HCT116 (cell line): Measurements from ENCODE around the gene TMEM109. TPM values are rescaled to one million over a fixed set of nuclear protein-coding genes. Genes with fewer than 3 reads are reported as not detected.

ENCODE experiments used
- ATAC-seq: fragments of 200-7000 bp; cut with Tn5 transposase; 2 replicates; pipeline ENCODE4 v1.9.1; 2020; ENCODE audit warnings: mild to moderate bottlenecking, moderate library complexity
- BruUV-seq: library from RNA; stranded (reverse); fragments of 400-500 nt; replicated peaks from 2 replicates; lab custom pipeline; 2021; lab: Mats Ljungman, UMichigan
- CTCF ChIA-PET: fragments of 300-600 bp; sonication (Branson Sonifier 250); formaldehyde crosslinking; loops from one replicate; lab custom pipeline; 2021; ENCODE audit warnings: antibody characterized with exemption; lab: Charles Lee
- POLR2A ChIA-PET: fragments of 300-600, 350-600 bp; sonication (Branson Sonifier 250); formaldehyde crosslinking; loops from one replicate; lab custom pipeline; 2021; ENCODE audit warnings: antibody characterized with exemption; lab: Charles Lee
- RAD21 ChIA-PET, 2 experiments: fragments of 300-600 bp; sonication (Branson Sonifier 250); formaldehyde crosslinking; loops; one replicate each; lab custom pipeline; 2023; ENCODE audit warnings: low total read pairs in 2 of 2; ENCODE audit not compliant: uncharacterized antibody in 2 of 2, unreplicated experiment in 2 of 2, low non-redundant PET in 1 of 2; lab: Charles Lee
- DNase-seq: peaks from one replicate; pipeline ENCODE4 v3.0.0-alpha.2; 2010; ENCODE audit warnings: low read depth, low spot score
- H2AFZ ChIP-seq: fragments of 200-600 bp; shearing (Covaris generic), sonication (generic); 2 replicates; pipeline ENCODE4 v1.6.1; 2017; ENCODE audit warnings: low read depth, mixed run types, mixed read lengths, antibody characterized with exemption, low read length; ENCODE audit not compliant: poor library complexity, severe bottlenecking
- H3K27ac ChIP-seq: 2 replicates; pipeline ENCODE4 v1.5.1; 2012; ENCODE audit warnings: low read depth, low read length
- H3K27me3 ChIP-seq: fragments of 200-600 bp; sonication (generic); 2 replicates; pipeline ENCODE4 v1.6.1; 2016; ENCODE audit warnings: mixed run types, low read length, mixed read lengths; ENCODE audit not compliant: insufficient read depth
- H3K36me3 ChIP-seq, 2 experiments: fragments of 200-500 bp in 1 of 2; fragments of 200-600 bp in 1 of 2; sonication (Bioruptor generic) in 1 of 2; sonication (generic) in 1 of 2; 2 replicates each; pipeline versions ENCODE4 v1.5.1 to v1.6.1; 2014 to 2016; ENCODE audit warnings: low read length in 2 of 2, inconsistent platforms in 1 of 2, mixed read lengths in 1 of 2, mixed run types in 1 of 2; ENCODE audit not compliant: insufficient read depth in 2 of 2, control insufficient read depth in 1 of 2
- H3K4me1 ChIP-seq, 2 experiments: fragments of 200-600 bp in 1 of 2; sonication (generic) in 1 of 2; 2 replicates each; pipeline versions ENCODE4 v1.5.1 to v1.6.1; 2012 to 2017; ENCODE audit warnings: low read length in 2 of 2, inconsistent platforms in 1 of 2, mild to moderate bottlenecking in 1 of 2, mixed read lengths in 1 of 2, mixed run types in 1 of 2, moderate library complexity in 1 of 2; ENCODE audit not compliant: insufficient read depth in 2 of 2, control insufficient read depth in 1 of 2
- H3K4me2 ChIP-seq: fragments of 200-600 bp; sonication (generic); 2 replicates; pipeline ENCODE4 v1.6.1; 2017; ENCODE audit warnings: mixed run types, low read length, mixed read lengths
- H3K4me3 ChIP-seq, 2 experiments: fragments of 200-600 bp in 1 of 2; sonication (generic) in 1 of 2; replicated peaks in 1 of 2; 2 replicates each; pipeline ENCODE4 v1.5.1; 2011 to 2016; ENCODE audit warnings: low read length in 2 of 2, control low read depth in 1 of 2, low read depth in 1 of 2, mild to moderate bottlenecking in 1 of 2, mixed read lengths in 1 of 2, mixed run types in 1 of 2
- H3K79me2 ChIP-seq: fragments of 200-600 bp; sonication (generic); 2 replicates; pipeline ENCODE4 v1.6.1; 2017; ENCODE audit warnings: mild to moderate bottlenecking, mixed run types, low read length, moderate library complexity, mixed read lengths; ENCODE audit not compliant: insufficient read depth
- H3K9ac ChIP-seq: fragments of 200-600 bp; sonication (generic); 2 replicates; pipeline ENCODE4 v1.6.1; 2016; ENCODE audit warnings: low read length, mixed read lengths
- H3K9me2 ChIP-seq: fragments of 200-600 bp; sonication (generic), shearing (Covaris generic); 2 replicates; pipeline ENCODE4 v1.6.1; 2017; ENCODE audit warnings: mixed run types, mild to moderate bottlenecking, moderate library complexity; ENCODE audit not compliant: insufficient read depth
- H3K9me3 ChIP-seq, 2 experiments: fragments of 200-500 bp in 1 of 2; fragments of 200-600 bp in 1 of 2; sonication (Bioruptor generic) in 1 of 2; sonication (generic) in 1 of 2; 2 replicates each; pipeline ENCODE4 v1.6.1; 2014 to 2017; ENCODE audit warnings: low read length in 2 of 2, mixed read lengths in 2 of 2, inconsistent platforms in 1 of 2, low read depth in 1 of 2, mild to moderate bottlenecking in 1 of 2, mixed run types in 1 of 2, moderate library complexity in 1 of 2; ENCODE audit not compliant: control insufficient read depth in 1 of 2, insufficient read depth in 1 of 2
- H4K20me1 ChIP-seq: fragments of 200-600 bp; sonication (generic), shearing (Covaris generic); 2 replicates; pipeline ENCODE4 v1.6.1; 2017; ENCODE audit warnings: mixed run types, mild to moderate bottlenecking, moderate library complexity; ENCODE audit not compliant: insufficient read depth
- ATF3 ChIP-seq: IDR thresholded peaks from 2 replicates; pipeline ENCODE4 v1.6.1; 2012
- CBX3 ChIP-seq: IDR thresholded peaks from 2 replicates; pipeline ENCODE4 v1.6.1; 2012; ENCODE audit warnings: low read depth
- CEBPB ChIP-seq: IDR thresholded peaks from 2 replicates; pipeline ENCODE4 v1.6.1; 2012; ENCODE audit warnings: low read depth
- CTCF ChIP-seq, 3 experiments: fragments of 200-600 bp in 1 of 3; sonication (generic) in 1 of 3; IDR thresholded peaks in 2 of 3; conservative IDR thresholded peaks in 1 of 3; 2 replicates each; pipeline ENCODE4 v1.5.1; 2012 to 2017; ENCODE audit warnings: low read depth in 2 of 3, low read length in 2 of 3, antibody characterized with exemption in 1 of 3, borderline replicate concordance in 1 of 3, control low read depth in 1 of 3, mild to moderate bottlenecking in 1 of 3, mixed read lengths in 1 of 3, mixed run types in 1 of 3, moderate library complexity in 1 of 3; ENCODE audit not compliant: insufficient read depth in 1 of 3
- EZH2 ChIP-seq: fragments of 200-600 bp; sonication (generic); IDR thresholded peaks from 2 replicates; pipeline ENCODE4 v1.6.1; 2017; ENCODE audit warnings: antibody characterized with exemption, mixed run types
- EZH2phosphoT487 ChIP-seq: fragments of 200-600 bp; IDR thresholded peaks from 2 replicates; pipeline ENCODE4 v1.6.1; 2018; ENCODE audit warnings: antibody characterized with exemption, borderline replicate concordance
- FOSL1 ChIP-seq: IDR thresholded peaks from 2 replicates; pipeline ENCODE4 v1.6.1; 2012; ENCODE audit warnings: low read depth
- JUND ChIP-seq: IDR thresholded peaks from 2 replicates; pipeline ENCODE4 v1.6.1; 2012
- MAX ChIP-seq: IDR thresholded peaks from 2 replicates; pipeline ENCODE4 v1.6.1; 2012
- POLR2AphosphoS5 ChIP-seq: IDR thresholded peaks from 2 replicates; pipeline ENCODE4 v1.6.1; 2011; ENCODE audit warnings: mild to moderate bottlenecking, low read depth, low read length, moderate library complexity
- RAD21 ChIP-seq: IDR thresholded peaks from 2 replicates; pipeline ENCODE4 v1.6.1; 2012; ENCODE audit warnings: low read depth, mild to moderate bottlenecking
- REST ChIP-seq: IDR thresholded peaks from 2 replicates; pipeline ENCODE4 v1.6.1; 2012; ENCODE audit warnings: low read depth
- SIN3A ChIP-seq: IDR thresholded peaks from 2 replicates; pipeline ENCODE4 v1.6.1; 2012; ENCODE audit warnings: low read depth
- SP1 ChIP-seq: IDR thresholded peaks from 2 replicates; pipeline ENCODE4 v1.6.1; 2012; ENCODE audit warnings: low read depth
- TCF7L2 ChIP-seq: IDR thresholded peaks from 2 replicates; pipeline ENCODE4 v1.7.0; 2011; ENCODE audit warnings: borderline replicate concordance, inconsistent platforms; ENCODE audit not compliant: insufficient read depth, insufficient read length; ENCODE audit errors: extremely low read depth
- YY1 ChIP-seq: IDR thresholded peaks from 2 replicates; pipeline ENCODE4 v1.6.1; 2011; ENCODE audit warnings: low read length, low read depth, moderate library complexity, mild to moderate bottlenecking; ENCODE audit not compliant: insufficient replicate concordance; ENCODE audit errors: extremely low read depth
- ZBTB33 ChIP-seq: IDR thresholded peaks from 2 replicates; pipeline ENCODE4 v1.6.1; 2011; ENCODE audit warnings: mild to moderate bottlenecking, low read length, moderate library complexity; ENCODE audit not compliant: insufficient replicate concordance; ENCODE audit errors: extremely low read depth
- ZFX ChIP-seq: fragments of 450-650 bp; IDR thresholded peaks from 2 replicates; pipeline ENCODE4 v1.6.1; 2017
- ZNF274 ChIP-seq: fragments of 200-500 bp; sonication (Bioruptor generic); IDR thresholded peaks from 2 replicates; pipeline ENCODE4 v1.6.1; 2014; ENCODE audit warnings: mild to moderate bottlenecking, low read depth, low read length, inconsistent platforms
- intact Hi-C: fragments of 100-400 bp; cut with micrococcal nuclease; formaldehyde crosslinking; loops from 2 replicates; pipeline ENCODE4 v1.10.0; 2022
- total RNA-seq: library from RNA; stranded (reverse); gene quantifications from one replicate; pipeline ENCODE4 v1.2.1, GENCODE V29; 2021; ENCODE audit not compliant: unreplicated experiment

Gene TMEM109
- total RNA-seq, 1 experiment from 2014 or later: 44.4 TPM

- Histone ChIP-seq H3K27ac (no peak overlapping the region), H4K20me1 (peaks cover 7% of the 10 kb centered on the region), H3K36me3 (peaks cover 58 to 71% of the 10 kb centered on the region in 2 experiments), H3K27me3 (no peaks in the 10 kb centered on the region), H3K79me2 (peaks cover 43% of the 10 kb centered on the region), H3K9ac (no peak overlapping the region), H3K4me1 (peaks cover 6 to 9% of the 10 kb centered on the region in 2 experiments; a peak in 3 of 4 replicates), H2AFZ (no peak overlapping the region), H3K4me3 (no peak overlapping the region), H3K9me3 (no peaks in the 10 kb centered on the region), H3K9me2 (no peaks in the 10 kb centered on the region)
- ATAC-seq: no peak
- no TSS peak for BruUV-seq
- DNase-seq: no peak
- RAD21 ChIA-PET: interaction anchor here in 1 of 2 experiments (1.8 kb wide), 1 partner anchor 69 kb away, joined by 7 read pairs; no protein-coding TSS in a partner anchor
- TF ChIP-seq CBX3: no peak
- no peak for TF ChIP-seq EZH2
- no peak for TF ChIP-seq FOSL1
- TF ChIP-seq POLR2AphosphoS5: no peak
- no peak for TF ChIP-seq JUND
- TF ChIP-seq MAX: no peak
- no peak for TF ChIP-seq CTCF (IDR thresholded peaks at IDR 0.05 in 2 of 3, conservative IDR thresholded peaks at IDR 0.05 in 1 of 3; ENCODE audit: borderline replicate concordance in 1 of 3, insufficient read depth in 1 of 3, low read depth in 2 of 3, low read length in 2 of 3)
- TF ChIP-seq ZBTB33: no peak
- TF ChIP-seq RAD21: no peak
- no peak for TF ChIP-seq SP1
- no peak for TF ChIP-seq ATF3
- no peak for TF ChIP-seq YY1
- TF ChIP-seq SIN3A: no peak
- TF ChIP-seq EZH2phosphoT487: no peak
- TF ChIP-seq ZNF274: no peak
- no peak for TF ChIP-seq CEBPB
- no peak for TF ChIP-seq TCF7L2
- no peak for TF ChIP-seq ZFX
- no peak for TF ChIP-seq REST
- TF ChIP-seq, all 23 proteins: peak for 0
- H3K4me2 ChIP-seq: no peak overlapping the region
- ChIA-PET POLR2A (no interaction called here), CTCF (interaction anchor here (0.6 to 2.1 kb wide), 25 partner anchors 8 to 288 kb away, joined by 3 to 38 read pairs (median 4); partner anchors contain the start of genes TMEM109 and TMEM132A)
- intact Hi-C loops: loop anchor here (1.0 kb wide), 1 partner anchor 69 kb away; no protein-coding TSS in a partner anchor
Measured at GRCh38 chr11:60899977-60900376, 14.0 kb upstream of the TMEM109 start.
